ENCODE measurements around the gene DMGDH. TPM values are rescaled to one million over a fixed set of nuclear protein-coding genes. Genes with fewer than 3 reads are reported as not detected.
A peak's percentile ranks its signal among the peaks of the same experiment; 100 is the strongest.

The DMGDH gene
- total and polyA plus RNA-seq, 2 of the 4 experiments (the other 2 are of a cell fraction): 0.18 TPM; not detected in 1

DNA sequence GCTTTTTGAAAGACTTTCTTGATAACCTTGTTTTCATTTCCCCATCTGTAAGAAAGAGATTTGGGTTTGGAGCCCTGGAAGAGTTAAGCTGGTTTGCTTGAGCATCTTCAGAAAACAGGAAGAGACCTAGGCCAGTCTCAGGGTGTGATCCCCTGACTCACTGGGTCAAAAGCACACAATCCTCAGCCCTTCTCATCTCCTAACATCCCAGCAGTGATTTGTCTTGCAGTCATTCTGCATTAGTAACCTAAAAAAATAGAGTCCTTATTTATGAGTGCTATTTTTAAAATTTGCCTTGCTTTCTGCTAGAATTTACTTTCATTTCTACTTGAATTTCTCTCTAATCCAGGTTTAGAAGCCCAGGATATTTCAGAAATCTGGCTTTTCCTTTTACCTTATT is 68.0 kb downstream of the DMGDH start:
- no TSS peak for BruUV-seq (replicated peaks)
- CTCF ChIA-PET: interaction anchor here (0.6 to 1.0 kb wide), 2 partner anchors 23 to 342 kb away, joined by 3 read pairs; no protein-coding TSS in a partner anchor

More for the DNA sequence above, 68.0 kb downstream of the DMGDH start:
- Histone ChIP-seq H3K9me3 (ENCODE audit: control insufficient read depth, insufficient read depth, low read length) (no peaks in the 10 kb centered on the region), H3K36me3 (ENCODE audit: control insufficient read depth, insufficient read depth, low read length) (no peaks in the 10 kb centered on the region), H2BK5ac (ENCODE audit: low read depth, low read length, poor library complexity, severe bottlenecking) (peak overlapping the region; percentile 60), H4K91ac (ENCODE audit: insufficient read depth, low read depth, low read length) (peak overlapping the region; percentile 26; the same call in 1 of the 2 replicates), H3K9ac (ENCODE audit: low read depth, low read length) (no peak overlapping the region), H3K18ac (ENCODE audit: low read depth, low read length) (peak overlapping the region; percentile 31; the same call in 1 of the 2 replicates), H4K20me1 (ENCODE audit: insufficient read depth, low read length) (no peaks in the 10 kb centered on the region), H2AFZ (replicated peaks; ENCODE audit: low read length, poor library complexity) (no peak overlapping the region), H3K27ac (ENCODE audit: insufficient read depth, low read length) (no peak overlapping the region), H3K23ac (ENCODE audit: low read depth, low read length) (no peak overlapping the region), H2AK5ac (ENCODE audit: low read depth, low read length) (0 out of 2 replicates have a peak overlapping the region, but pooled peaks have one; percentile 31), H3K14ac (replicated peaks; ENCODE audit: low read depth, low read length) (no peak overlapping the region; the same call in 1 of the 2 replicates), H3K4me1 (ENCODE audit: control insufficient read depth, insufficient read depth, low read length) (peaks cover 4% of the 10 kb centered on the region), H3K79me1 (ENCODE audit: low read depth in 1 of 2, low read length in 2 of 2) (no peaks in the 10 kb centered on the region), H3K4ac (ENCODE audit: low read depth, low read length) (peak overlapping the region; percentile 45; the same call in 1 of the 2 replicates), H3K56ac (ENCODE audit: extremely low read depth, insufficient read depth, low read length) (peak overlapping the region; percentile 41; the same call in 1 of the 2 replicates), H2BK20ac (ENCODE audit: low read depth, low read length) (peak overlapping the region; percentile 53; the same call in 1 of the 2 replicates), H3K27me3 (ENCODE audit: control insufficient read depth, insufficient read depth, low read length) (no peaks in the 10 kb centered on the region), H2BK120ac (ENCODE audit: low read depth, low read length) (peak overlapping the region; percentile 65; the same call in 1 of the 2 replicates), H4K8ac (ENCODE audit: low read depth in 2 of 2, low read length in 2 of 2) (peak overlapping the region in 1 of 2 experiments; percentile 62; a peak in 1 of 4 replicates), H2BK15ac (ENCODE audit: low read depth, low read length) (peak overlapping the region; percentile 33; the same call in 2 of the 3 replicates), H3K9me1 (ENCODE audit: insufficient read depth, low read length) (no peaks in the 10 kb centered on the region; the same call in 1 of the 2 replicates), H4K5ac (ENCODE audit: low read depth, low read length) (0 out of 2 replicates have a peak overlapping the region, but pooled peaks have one; percentile 5), H2AK9ac (replicated peaks; ENCODE audit: low read depth, low read length, poor library complexity) (no peak overlapping the region), H3K4me3 (ENCODE audit: insufficient read depth, low read depth, low read length) (no peak overlapping the region), H3K4me2 (ENCODE audit: low read depth, low read length) (no peak overlapping the region)
- ATAC-seq (ENCODE audit: low read depth) (peak; percentile 54; the same call in 1 of the 2 replicates), DNase-seq (peak; percentile 15)
- dilution Hi-C loops (cut with HindIII; ENCODE audit: low sequenced_read_pairs, unreplicated experiment) (no loop called here), intact Hi-C loops (cut with micrococcal nuclease) (no loop called here), in situ Hi-C loops (cut with MboI; ENCODE audit: low sequenced_read_pairs) (no loop called here)
- no peak for TF ChIP-seq NFE2L2 (IDR thresholded peaks at IDR 0.05; ENCODE audit: low read depth, low read length)
- TF ChIP-seq CEBPB (IDR thresholded peaks at IDR 0.05; ENCODE audit: low read depth, low read length): no peak
- no peak for TF ChIP-seq SMC3 (IDR thresholded peaks at IDR 0.05; ENCODE audit: low read depth, low read length)
- TF ChIP-seq, protein P1, sequence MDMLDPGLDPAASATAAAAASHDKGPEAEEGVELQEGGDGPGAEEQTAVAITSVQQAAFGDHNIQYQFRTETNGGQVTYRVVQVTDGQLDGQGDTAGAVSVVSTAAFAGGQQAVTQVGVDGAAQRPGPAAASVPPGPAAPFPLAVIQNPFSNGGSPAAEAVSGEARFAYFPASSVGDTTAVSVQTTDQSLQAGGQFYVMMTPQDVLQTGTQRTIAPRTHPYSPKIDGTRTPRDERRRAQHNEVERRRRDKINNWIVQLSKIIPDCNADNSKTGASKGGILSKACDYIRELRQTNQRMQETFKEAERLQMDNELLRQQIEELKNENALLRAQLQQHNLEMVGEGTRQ (IDR thresholded peaks at IDR 0.05; ENCODE audit: low read depth, low read length): no peak
- TF ChIP-seq RCOR1 (IDR thresholded peaks at IDR 0.05; ENCODE audit: insufficient replicate concordance, low read length): no peak
- TF ChIP-seq, protein P2, sequence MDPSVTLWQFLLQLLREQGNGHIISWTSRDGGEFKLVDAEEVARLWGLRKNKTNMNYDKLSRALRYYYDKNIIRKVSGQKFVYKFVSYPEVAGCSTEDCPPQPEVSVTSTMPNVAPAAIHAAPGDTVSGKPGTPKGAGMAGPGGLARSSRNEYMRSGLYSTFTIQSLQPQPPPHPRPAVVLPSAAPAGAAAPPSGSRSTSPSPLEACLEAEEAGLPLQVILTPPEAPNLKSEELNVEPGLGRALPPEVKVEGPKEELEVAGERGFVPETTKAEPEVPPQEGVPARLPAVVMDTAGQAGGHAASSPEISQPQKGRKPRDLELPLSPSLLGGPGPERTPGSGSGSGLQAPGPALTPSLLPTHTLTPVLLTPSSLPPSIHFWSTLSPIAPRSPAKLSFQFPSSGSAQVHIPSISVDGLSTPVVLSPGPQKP (IDR thresholded peaks at IDR 0.05; ENCODE audit: borderline replicate concordance, low read depth, low read length): no peak
- TF ChIP-seq, protein P3, sequence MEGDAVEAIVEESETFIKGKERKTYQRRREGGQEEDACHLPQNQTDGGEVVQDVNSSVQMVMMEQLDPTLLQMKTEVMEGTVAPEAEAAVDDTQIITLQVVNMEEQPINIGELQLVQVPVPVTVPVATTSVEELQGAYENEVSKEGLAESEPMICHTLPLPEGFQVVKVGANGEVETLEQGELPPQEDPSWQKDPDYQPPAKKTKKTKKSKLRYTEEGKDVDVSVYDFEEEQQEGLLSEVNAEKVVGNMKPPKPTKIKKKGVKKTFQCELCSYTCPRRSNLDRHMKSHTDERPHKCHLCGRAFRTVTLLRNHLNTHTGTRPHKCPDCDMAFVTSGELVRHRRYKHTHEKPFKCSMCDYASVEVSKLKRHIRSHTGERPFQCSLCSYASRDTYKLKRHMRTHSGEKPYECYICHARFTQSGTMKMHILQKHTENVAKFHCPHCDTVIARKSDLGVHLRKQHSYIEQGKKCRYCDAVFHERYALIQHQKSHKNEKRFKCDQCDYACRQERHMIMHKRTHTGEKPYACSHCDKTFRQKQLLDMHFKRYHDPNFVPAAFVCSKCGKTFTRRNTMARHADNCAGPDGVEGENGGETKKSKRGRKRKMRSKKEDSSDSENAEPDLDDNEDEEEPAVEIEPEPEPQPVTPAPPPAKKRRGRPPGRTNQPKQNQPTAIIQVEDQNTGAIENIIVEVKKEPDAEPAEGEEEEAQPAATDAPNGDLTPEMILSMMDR (conservative IDR thresholded peaks at IDR 0.05; ENCODE audit: low read depth, low read length): no peak
- POLR2A ChIA-PET (ENCODE audit: unreplicated experiment): no interaction called here
